GM19043 (cell line): Measurements from ENCODE around the gene HIP1.
"Not testable (repeated sequence)": the region's sequence is repeated elsewhere in the genome, so short reads cannot be mapped to it uniquely, and the experiment has no call there.

Experiments used
- ATAC-seq: cut with Tn5 transposase; IDR thresholded peaks from one replicate; pipeline ENCODE4 v1.9.1; 2021; ENCODE audit warnings: low read depth; ENCODE audit not compliant: unreplicated experiment

HIP1 gene

GRCh38 chr7:75739796-75740672 is 1.3 kb upstream of the HIP1 start:
- ATAC-seq: peak; percentile 32

- peak; percentile 87 for ATAC-seq
These were observed 444 bp upstream of the HIP1 start for GRCh38 chr7:75738975-75739795.

- no peak for ATAC-seq
These were observed 711 bp downstream of the HIP1 start for GRCh38 chr7:75737856-75738603.

- no peak for ATAC-seq
These were observed 3.0 kb downstream of the HIP1 start for GRCh38 chr7:75735581-75736350.

- ATAC-seq: no peak
These were observed 3.9 kb downstream of the HIP1 start for GRCh38 chr7:75734586-75735458.

- ATAC-seq: no peak
These were observed 5.7 kb downstream of the HIP1 start for GRCh38 chr7:75732764-75733630.

GRCh38 chr7:75732016-75732521 is 6.7 kb downstream of the HIP1 start:
- ATAC-seq: no peak

GRCh38 chr7:75729851-75730274 is 8.9 kb downstream of the HIP1 start:
- no peak for ATAC-seq

GRCh38 chr7:75727881-75728593 is 10.7 kb downstream of the HIP1 start:
- no peak for ATAC-seq

- not testable (repeated sequence) for ATAC-seq
These were observed 11.4 kb downstream of the HIP1 start for GRCh38 chr7:75727351-75727750.

GRCh38 chr7:75725306-75725705 is 13.4 kb downstream of the HIP1 start:
- no peak for ATAC-seq

GRCh38 chr7:75723444-75723843 is 15.3 kb downstream of the HIP1 start:
- ATAC-seq: no peak

GRCh38 chr7:75722373-75722772 is 16.4 kb downstream of the HIP1 start:
- ATAC-seq: no peak

GRCh38 chr7:75721922-75722321 is 16.8 kb downstream of the HIP1 start:
- not testable (repeated sequence) for ATAC-seq

GRCh38 chr7:75721426-75721825 is 17.3 kb downstream of the HIP1 start:
- no peak for ATAC-seq

- no peak for ATAC-seq
These were observed 19.1 kb downstream of the HIP1 start for GRCh38 chr7:75719626-75720025.

- ATAC-seq: no peak
These were observed 20.2 kb downstream of the HIP1 start for GRCh38 chr7:75718390-75719031.
